AG04450 (cell line): Measurements from ENCODE around the gene SDSL. TPM values are rescaled to one million over a fixed set of nuclear protein-coding genes. Genes with fewer than 3 reads are reported as not detected.

Experiments
- CTCF ChIA-PET: fragments of 300-600, 350-600 bp; formaldehyde crosslinking; extraction: SDS; loops from one replicate; lab custom pipeline; 2022; ENCODE audit warnings: antibody characterized with exemption, inconsistent platforms; lab: Charles Lee
- POLR2A ChIA-PET: fragments of 350-600 bp; formaldehyde crosslinking; extraction: SDS; loops from one replicate; lab custom pipeline; 2021; ENCODE audit warnings: antibody characterized with exemption, inconsistent platforms; lab: Yijun Ruan, JAX
- DNase-seq: peaks from one replicate; pipeline ENCODE4 v3.0.0-alpha.2; 2011; ENCODE audit warnings: low read depth, low spot score
- H3K27ac ChIP-seq: one replicate; pipeline ENCODE4 v1.5.1; 2012; ENCODE audit warnings: low read depth, low read length, control low read depth
- H3K27me3 ChIP-seq: one replicate; pipeline ENCODE4 v1.6.0; 2012; ENCODE audit warnings: low read length; ENCODE audit not compliant: control insufficient read depth, insufficient read depth
- H3K4me3 ChIP-seq: 2 replicates; pipeline ENCODE4 v1.5.1; 2011; ENCODE audit warnings: mild to moderate bottlenecking, low read depth, low read length, control low read depth
- H3K9me3 ChIP-seq: 2 replicates; pipeline ENCODE4 v1.5.1; 2012; ENCODE audit warnings: low read length; ENCODE audit not compliant: control insufficient read depth, insufficient read depth
- CTCF ChIP-seq: IDR thresholded peaks from 2 replicates; pipeline ENCODE4 v1.5.1; 2011; ENCODE audit warnings: low read depth, low read length, control low read depth, inconsistent platforms
- polyA plus RNA-seq: library from polyadenylated mRNA; depleted of rRNA; stranded (reverse); fragments of >200 nt; gene quantifications from 2 replicates; pipeline ENCODE4 v1.2.3, GENCODE V29; 2011

The SDSL gene
- polyA plus RNA-seq, 1 experiment: 10.0 TPM

GRCh38 chr12:113398346-113399290 is 23.6 kb upstream of the SDSL start:
- no peak overlapping the region for H3K27ac ChIP-seq
- ChIA-PET CTCF (interaction anchor here (1.1 kb wide), 1 partner anchor 226 kb away, joined by 3 read pairs; no protein-coding TSS in a partner anchor), POLR2A (no interaction called here)
- peaks cover 9% of the 10 kb centered on the region for H3K27me3 ChIP-seq
- no peak for DNase-seq
- H3K4me3 ChIP-seq: no peak overlapping the region
- no peak for TF ChIP-seq CTCF
- no peaks in the 10 kb centered on the region for H3K9me3 ChIP-seq

- ChIA-PET CTCF (no interaction called here), POLR2A (interaction anchor here (0.7 kb wide), 1 partner anchor 146 kb away, joined by 3 read pairs; no protein-coding TSS in a partner anchor)
- H3K9me3 ChIP-seq: no peaks in the 10 kb centered on the region
- DNase-seq: no peak
- no peak overlapping the region for H3K4me3 ChIP-seq
- no peak for TF ChIP-seq CTCF
- H3K27me3 ChIP-seq: peaks cover 9% of the 10 kb centered on the region
- H3K27ac ChIP-seq: no peak overlapping the region
These were observed 22.7 kb upstream of the SDSL start for GRCh38 chr12:113399490-113399889.

GRCh38 chr12:113400362-113400761 is 21.8 kb upstream of the SDSL start:
- TF ChIP-seq CTCF: no peak
- ChIA-PET CTCF (interaction anchor here (1.6 kb wide), 1 partner anchor 25 kb away, joined by 7 read pairs; no protein-coding TSS in a partner anchor), POLR2A (interaction anchor here (0.7 kb wide), 1 partner anchor 147 kb away, joined by 3 read pairs; no protein-coding TSS in a partner anchor)
- Histone ChIP-seq H3K9me3 (no peaks in the 10 kb centered on the region), H3K27ac (no peak overlapping the region), H3K27me3 (peaks cover 9% of the 10 kb centered on the region), H3K4me3 (no peak overlapping the region)
- DNase-seq: no peak

- TF ChIP-seq CTCF: no peak
- Histone ChIP-seq H3K27ac (no peak overlapping the region), H3K9me3 (no peaks in the 10 kb centered on the region), H3K4me3 (no peak overlapping the region), H3K27me3 (peaks cover 9% of the 10 kb centered on the region)
- no peak for DNase-seq
- ChIA-PET POLR2A (no interaction called here), CTCF (interaction anchor here (1.6 kb wide), 1 partner anchor 24 kb away, joined by 7 read pairs; no protein-coding TSS in a partner anchor)
These were observed 20.8 kb upstream of the SDSL start for GRCh38 chr12:113401066-113402000.
